ENCODE data around the gene NRG3. TPM values are rescaled to one million over a fixed set of nuclear protein-coding genes. Genes with fewer than 3 reads are reported as not detected.
"Not testable (repeated sequence)": the region's sequence is repeated elsewhere in the genome, so short reads cannot be mapped to it uniquely, and the experiment has no call there.

The NRG3 gene
- total RNA-seq, 1 donor from 2014 or later, result 8.2 TPM

DNA sequence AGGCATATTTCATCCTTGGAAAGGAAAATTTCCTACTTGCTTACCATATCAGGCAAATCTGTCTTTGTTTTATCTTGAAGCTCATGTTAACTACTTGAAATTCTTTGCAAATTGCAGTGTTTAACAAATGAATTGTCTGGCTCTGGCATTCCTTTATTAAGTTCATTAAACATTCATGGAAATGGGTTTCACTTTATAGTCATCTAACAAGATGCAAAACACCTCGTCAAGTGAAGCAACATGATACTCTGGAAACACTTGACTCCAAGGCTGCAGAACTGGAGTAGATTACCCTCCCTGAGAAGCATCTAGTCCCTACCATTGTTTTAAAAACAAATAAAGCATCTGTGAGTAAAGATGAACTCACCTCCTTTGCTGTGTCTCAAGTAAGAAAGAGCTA lies 1086.9 kb downstream of the NRG3 start:
- no peak for DNase-seq (ENCODE audit: low read depth in 2 of 2)

GRCh38 chr10:82966130-82966529 lies 1091.1 kb downstream of the NRG3 start:
- no peak for DNase-seq (ENCODE audit: low read depth in 2 of 2)

GRCh38 chr10:82968533-82968932 lies 1093.5 kb downstream of the NRG3 start:
- DNase-seq (ENCODE audit: low read depth in 2 of 2), result no peak

- DNase-seq (ENCODE audit: low read depth in 2 of 2), result peak in 1 of 2 donors; percentile 1
These were observed 1094.4 kb downstream of the NRG3 start for GRCh38 chr10:82969405-82969804.

- no peak for DNase-seq (ENCODE audit: low read depth in 2 of 2)
These were observed 1105.3 kb downstream of the NRG3 start for GRCh38 chr10:82980321-82980720.

GRCh38 chr10:82981137-82981723 lies 1106.2 kb downstream of the NRG3 start:
- DNase-seq (ENCODE audit: low read depth in 2 of 2), result no peak

DNA sequence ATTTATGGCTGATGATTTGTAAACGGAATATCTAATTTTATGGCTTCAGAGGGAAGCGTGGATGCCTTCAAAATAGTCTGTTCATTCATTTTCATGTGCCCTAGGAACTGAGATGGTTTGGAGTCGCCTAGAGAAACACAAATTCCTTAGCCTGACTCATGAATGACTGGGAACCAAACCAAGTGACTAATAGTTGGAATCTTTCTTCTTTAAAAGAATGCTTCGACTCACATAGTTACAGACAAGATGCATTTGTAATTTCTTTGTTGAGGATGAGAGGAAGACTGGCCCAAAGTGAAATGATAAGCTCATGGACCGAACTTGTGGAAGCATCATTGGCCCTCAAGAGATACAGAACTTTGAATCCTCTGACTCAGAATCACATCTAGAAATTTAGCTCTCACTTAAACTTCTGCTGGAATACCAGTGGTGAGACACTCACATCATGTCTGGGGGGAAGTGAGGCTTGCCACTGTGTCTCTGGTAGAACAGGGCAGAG lies 1107.2 kb downstream of the NRG3 start:
- DNase-seq (ENCODE audit: low read depth in 2 of 2), result peak in 1 of 2 donors; percentile 28

DNA sequence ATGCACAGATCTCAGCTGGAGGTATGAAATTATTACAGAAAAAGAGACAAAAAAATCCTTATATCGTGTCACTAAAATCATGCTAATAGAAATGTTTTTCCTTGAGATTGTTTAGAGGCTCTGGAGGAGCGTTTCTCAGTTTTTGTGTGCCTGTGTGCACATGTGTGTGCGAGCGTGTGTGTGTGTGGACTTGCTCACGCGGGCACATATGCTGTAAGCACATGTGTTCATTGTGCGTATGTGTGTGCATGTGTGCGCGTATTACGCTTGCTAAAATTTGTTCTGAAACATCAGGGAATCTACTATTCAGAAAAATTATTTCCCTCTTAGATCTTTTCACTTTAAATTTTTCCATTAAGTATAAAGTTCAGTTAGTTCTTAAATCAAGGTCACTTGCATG lies 1111.2 kb downstream of the NRG3 start:
- no peak for DNase-seq (ENCODE audit: low read depth in 2 of 2)

- not testable (repeated sequence) for DNase-seq (ENCODE audit: low read depth in 2 of 2)
These were observed 1131.5 kb downstream of the NRG3 start for GRCh38 chr10:83006479-83006878.

GRCh38 chr10:83007510-83007909 lies 1132.5 kb downstream of the NRG3 start:
- DNase-seq (ENCODE audit: low read depth in 2 of 2), result no peak

DNA sequence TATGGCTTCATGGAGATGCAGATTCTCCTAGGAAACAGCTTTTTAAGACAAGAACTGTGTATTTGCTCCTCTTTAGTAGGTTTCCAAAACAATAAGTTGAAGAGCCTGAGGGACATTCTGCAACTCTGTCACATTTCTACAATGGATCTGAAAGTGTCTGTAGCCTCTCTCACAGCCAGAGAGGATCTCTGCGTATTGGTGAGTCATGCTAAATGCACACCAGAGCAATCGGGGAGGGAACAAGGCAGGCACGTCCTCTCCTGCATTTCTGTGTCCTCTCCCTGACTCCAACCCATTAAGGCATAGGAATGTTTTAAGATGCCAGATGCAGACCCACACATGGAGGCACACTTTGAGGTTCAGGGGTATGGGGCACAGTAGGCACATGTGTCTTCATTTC lies 1137.9 kb downstream of the NRG3 start:
- no peak for DNase-seq (ENCODE audit: low read depth in 2 of 2)

GRCh38 chr10:83017076-83017867 lies 1142.3 kb downstream of the NRG3 start:
- DNase-seq (ENCODE audit: low read depth in 2 of 2), result no peak

- no peak for DNase-seq (ENCODE audit: low read depth in 2 of 2)
These were observed 1148.7 kb downstream of the NRG3 start for GRCh38 chr10:83023662-83024061.

Measured in dermis microvascular lymphatic vessel endothelial cell (primary cell).